H1 (cell line): ENCODE results near the gene HS3ST6.

Source experiments
- ASH2L ChIP-seq: fragments of 200-600, 300-600 bp; sonication (generic); IDR thresholded peaks from one replicate; pipeline ENCODE4 v1.7.1; 2017; ENCODE audit warnings: low read length
- ATF3 ChIP-seq: IDR thresholded peaks from 2 replicates; pipeline ENCODE4 v1.6.1; 2011; ENCODE audit warnings: low read depth, mild to moderate bottlenecking, low read length; ENCODE audit not compliant: insufficient read depth
- CBX5 ChIP-seq: fragments of 300-800, 300-1000 bp; sonication (generic); IDR thresholded peaks from 2 replicates; pipeline ENCODE4 v1.7.1; 2016; ENCODE audit warnings: antibody characterized with exemption, low read length, low read depth
- CEBPB ChIP-seq: IDR thresholded peaks from 2 replicates; pipeline ENCODE4 v1.6.1; 2012; ENCODE audit warnings: low read depth, low read length
- CTCF ChIP-seq, 3 experiments: IDR thresholded peaks; 1 replicate in 2 of 3; 2 replicates in 1 of 3; pipeline versions ENCODE4 v1.5.1 to v1.6.1; 2011; ENCODE audit warnings: low read length in 3 of 3, mild to moderate bottlenecking in 3 of 3, inconsistent platforms in 2 of 3, low read depth in 1 of 3, moderate library complexity in 1 of 3; ENCODE audit not compliant: insufficient read depth in 1 of 3; ENCODE audit errors: control extremely low read depth in 1 of 3
- EP300 ChIP-seq, 2 experiments: IDR thresholded peaks; 1 replicate in 1 of 2; 2 replicates in 1 of 2; pipeline ENCODE4 v1.6.1; 2011 to 2012; ENCODE audit warnings: low read depth in 2 of 2, low read length in 2 of 2, mild to moderate bottlenecking in 2 of 2, borderline replicate concordance in 1 of 2, inconsistent platforms in 1 of 2, moderate library complexity in 1 of 2
- EZH2 ChIP-seq: fragments of 200-600 bp; sonication (generic); IDR thresholded peaks from 2 replicates; pipeline ENCODE4 v1.7.1; 2012; ENCODE audit warnings: low read depth, mild to moderate bottlenecking, moderate library complexity, low read length, inconsistent platforms; ENCODE audit not compliant: severe bottlenecking
- HDAC6 ChIP-seq: IDR thresholded peaks from one replicate; pipeline ENCODE4 v1.7.1; 2012; ENCODE audit warnings: low read depth, mild to moderate bottlenecking, inconsistent platforms, low read length, moderate library complexity
- JUN ChIP-seq: IDR thresholded peaks from 2 replicates; pipeline ENCODE4 v1.6.1; 2011; ENCODE audit warnings: low read depth, mild to moderate bottlenecking, improper control_type of control experiment, low read length
- KDM1A ChIP-seq: fragments of 200-600, 300-600 bp; sonication (generic); IDR thresholded peaks from 2 replicates; pipeline ENCODE4 v1.7.1; 2016; ENCODE audit warnings: mild to moderate bottlenecking, low read length, borderline replicate concordance
- POLR2A ChIP-seq, 2 experiments: IDR thresholded peaks; 1 replicate in 1 of 2; 2 replicates in 1 of 2; pipeline ENCODE4 v1.6.1; 2011; ENCODE audit warnings: low read depth in 2 of 2, low read length in 2 of 2, mild to moderate bottlenecking in 2 of 2; ENCODE audit errors: control extremely low read depth in 1 of 2
- SRF ChIP-seq: IDR thresholded peaks from 2 replicates; pipeline ENCODE4 v1.6.1; 2011; ENCODE audit warnings: mild to moderate bottlenecking, low read depth, low read length, moderate library complexity
- TAF1 ChIP-seq: IDR thresholded peaks from 2 replicates; pipeline ENCODE4 v1.6.1; 2011; ENCODE audit warnings: mild to moderate bottlenecking, low read depth, low read length
- TEAD4 ChIP-seq: IDR thresholded peaks from 2 replicates; pipeline ENCODE4 v1.6.1; 2012; ENCODE audit warnings: low read depth, low read length, inconsistent platforms, mixed read lengths

- TF ChIP-seq CTCF (IDR thresholded peaks at IDR 0.05; ENCODE audit: control extremely low read depth in 1 of 3, insufficient read depth in 1 of 3, low read depth in 1 of 3, low read length in 3 of 3) (no peak), KDM1A (no peak), TAF1 (no peak), EP300 (IDR thresholded peaks at IDR 0.05; ENCODE audit: borderline replicate concordance in 1 of 2, low read depth in 2 of 2, low read length in 2 of 2) (no peak), HDAC6 (no peak), SRF (no peak), POLR2A (IDR thresholded peaks at IDR 0.05; ENCODE audit: control extremely low read depth in 1 of 2, low read depth in 2 of 2, low read length in 2 of 2) (no peak), TEAD4 (no peak), ATF3 (no peak), EZH2 (no peak), CBX5 (no peak), ASH2L (no peak), CEBPB (no peak), JUN (no peak)
These were observed 9.2 kb downstream of the HS3ST6 start for GRCh38 chr16:1908983-1909382.
